ENCODE measurements around the gene RAMP2. TPM values are rescaled to one million over a fixed set of nuclear protein-coding genes. Genes with fewer than 3 reads are reported as not detected.

The RAMP2 gene
- total and polyA plus RNA-seq, 7 donors, result 9.2 to 39.8 (median 21.4) TPM

DNA sequence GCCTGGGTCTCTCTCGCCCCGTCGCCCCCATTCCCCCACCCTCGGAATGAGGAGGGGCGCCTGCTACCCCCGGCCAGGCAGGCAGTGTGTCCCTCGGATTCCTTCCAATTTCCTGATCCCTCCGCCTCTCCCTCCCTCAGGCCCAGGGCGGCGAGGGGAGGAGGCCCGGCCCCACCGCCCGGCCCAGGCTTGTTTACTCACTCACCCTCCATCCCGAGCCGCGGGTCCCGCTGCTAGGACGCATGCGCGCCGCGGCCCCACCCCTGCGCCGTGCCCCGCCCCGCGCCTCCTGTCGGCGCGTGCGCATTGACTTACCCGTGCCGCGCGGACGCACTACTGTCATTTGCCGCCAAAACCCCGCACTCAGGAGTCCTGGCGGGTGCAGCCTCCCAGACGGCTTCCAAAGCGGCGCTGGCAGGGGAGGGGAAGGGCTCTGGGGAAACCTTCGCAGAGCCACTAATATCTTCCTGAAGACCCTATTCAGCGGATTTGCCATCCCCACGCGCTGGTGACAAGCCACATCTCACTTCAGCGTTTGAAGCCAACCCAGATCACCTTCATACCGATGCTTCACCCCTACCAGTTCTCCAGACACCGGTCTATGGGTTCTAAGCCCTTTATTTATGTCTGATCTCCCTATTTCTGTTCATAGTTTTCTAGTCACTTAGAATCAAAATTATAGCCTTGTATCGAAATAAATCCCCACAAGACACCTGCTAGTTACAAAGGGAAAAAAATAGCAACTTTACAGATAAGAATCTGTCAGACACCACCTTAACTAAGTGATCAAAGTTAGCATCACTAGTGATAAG is 16.0 kb upstream of the RAMP2 start, which contains the start of gene EZH1:
EZH1 (minus strand) TSS at position 235 of the 812 bp plus-strand sequence. CDS start 16,099 bp downstream, outside the sequence.
- ATAC-seq (peak; percentile 97 to 98 (median 98)), DNase-seq (peak; percentile 90 to 96)
- intact Hi-C loops (cut with DNase I), result loop anchor here in 1 of 2 donors (5.0 kb wide), 1 partner anchor 53 kb away; no protein-coding TSS in a partner anchor
- H3K9me3 ChIP-seq, result no peaks in the 10 kb centered on the region
- WGBS, 3 donors, result 4 to 7% (median 6%) methylated on average over 37 to 50 of the region's 50 CpGs
- peaks cover 0 to 2% of the 10 kb centered on the region in 2 donors for H3K36me3 ChIP-seq (ENCODE audit: insufficient read depth in 1 of 2, low read depth in 1 of 2)
- no peak for TF ChIP-seq CTCF (IDR thresholded peaks at IDR 0.05)
- H3K27me3 ChIP-seq (ENCODE audit: insufficient read depth in 3 of 3, low read length in 2 of 3), result no peaks in the 10 kb centered on the region
- peaks cover 17% of the 10 kb centered on the region for H3K4me1 ChIP-seq
- H3K27ac ChIP-seq, result peak within 1 kb of the TSS; percentile 88
- H3K4me3 ChIP-seq, result peak within 1 kb of the TSS; percentile 76

- DNase-seq (peak; percentile 57 to 75), ATAC-seq (no peak)
- Histone ChIP-seq H3K9me3 (no peaks in the 10 kb centered on the region), H3K27me3 (ENCODE audit: insufficient read depth in 3 of 3, low read length in 2 of 3) (no peaks in the 10 kb centered on the region), H3K27ac (peak overlapping the region; percentile 3), H3K4me1 (peaks cover 14% of the 10 kb centered on the region), H3K36me3 (ENCODE audit: insufficient read depth in 1 of 2, low read depth in 1 of 2) (no peaks in the 10 kb centered on the region), H3K4me3 (no peak overlapping the region)
- no peak for TF ChIP-seq CTCF (IDR thresholded peaks at IDR 0.05)
- 31 to 40% (median 35%) methylated on average over 7 of the region's 7 CpGs for WGBS, 3 donors
- intact Hi-C loops (cut with DNase I), result no loop called here
Observed at GRCh38 chr17:42748202-42748907, 12.7 kb upstream of the RAMP2 start.

- no peaks in the 10 kb centered on the region for H3K27me3 ChIP-seq (ENCODE audit: insufficient read depth in 3 of 3, low read length in 2 of 3)
- intact Hi-C loops (cut with DNase I), result no loop called here
- peaks cover 8% of the 10 kb centered on the region for H3K4me1 ChIP-seq
- H3K4me3 ChIP-seq, result no peak overlapping the region
- 64 to 65% (median 65%) methylated on average over 11 of the region's 11 CpGs for WGBS, 3 donors
- peak; percentile 35 to 69 for DNase-seq
- TF ChIP-seq CTCF (IDR thresholded peaks at IDR 0.05), result no peak
- H3K36me3 ChIP-seq (ENCODE audit: insufficient read depth in 1 of 2, low read depth in 1 of 2), result no peaks in the 10 kb centered on the region
- peak overlapping the region; percentile 3 for H3K27ac ChIP-seq
- no peaks in the 10 kb centered on the region for H3K9me3 ChIP-seq
- no peak for ATAC-seq
Observed at GRCh38 chr17:42748908-42749798, 11.9 kb upstream of the RAMP2 start.

GRCh38 chr17:42750739-42751344 is 10.2 kb upstream of the RAMP2 start:
- 24 to 43% (median 27%) methylated on average over 3 of the region's 3 CpGs for WGBS, 3 donors
- peaks cover 5% of the 10 kb centered on the region for H3K4me1 ChIP-seq
- intact Hi-C loops (cut with DNase I), result no loop called here
- H3K9me3 ChIP-seq, result no peaks in the 10 kb centered on the region
- no peak for DNase-seq
- no peak overlapping the region for H3K27ac ChIP-seq
- H3K27me3 ChIP-seq (ENCODE audit: insufficient read depth in 3 of 3, low read length in 2 of 3), result no peaks in the 10 kb centered on the region
- no peaks in the 10 kb centered on the region for H3K36me3 ChIP-seq (ENCODE audit: insufficient read depth in 1 of 2, low read depth in 1 of 2)
- TF ChIP-seq CTCF (IDR thresholded peaks at IDR 0.05), result no peak
- no peak overlapping the region for H3K4me3 ChIP-seq
- no peak for ATAC-seq

All from psoas muscle (tissue), 8 donors.